ENCODE measurements around the gene C1QTNF12. TPM values are rescaled to one million over a fixed set of nuclear protein-coding genes. Genes with fewer than 3 reads are reported as not detected.
"Not testable (repeated sequence)": the region's sequence is repeated elsewhere in the genome, so short reads cannot be mapped to it uniquely, and the experiment has no call there.

Gene C1QTNF12
- total RNA-seq, 2 experiments from 2014 or later: 1.8 to 6.1 TPM

GRCh38 chr1:1253972-1254666, 7.6 kb upstream of the C1QTNF12 start:
- H3K79me2 ChIP-seq (ENCODE audit: insufficient read depth, low read depth, low read length): no peaks in the 10 kb centered on the region
- POLR2A ChIA-PET: interaction anchor here (0.6 kb wide), 1 partner anchor 128 kb away, joined by 4 read pairs; no protein-coding TSS in a partner anchor
- CTCF ChIA-PET (ENCODE audit: unreplicated experiment): no interaction called here
- H3K9me2 ChIP-seq (ENCODE audit: insufficient read depth, low read length): no peaks in the 10 kb centered on the region
- H4K20me1 ChIP-seq (ENCODE audit: insufficient read depth, low read length): no peaks in the 10 kb centered on the region
- no peak overlapping the region for H3K4me3 ChIP-seq (ENCODE audit: low read depth, low read length, poor library complexity, severe bottlenecking)
- DNase-seq (ENCODE audit: low spot score): no peak
- H3K9me3 ChIP-seq (ENCODE audit: low read length): no peaks in the 10 kb centered on the region
- peaks cover 9% of the 10 kb centered on the region for H3K4me1 ChIP-seq (ENCODE audit: insufficient read depth, low read length, poor library complexity, severe bottlenecking)
- H3K36me3 ChIP-seq (ENCODE audit: insufficient read depth, low read length): peaks cover 62% of the 10 kb centered on the region
- H3K4me2 ChIP-seq (ENCODE audit: low read length): no peak overlapping the region
- no peak overlapping the region for H2AFZ ChIP-seq (ENCODE audit: low read length)
- intact Hi-C loops (cut with micrococcal nuclease; ENCODE audit: unreplicated experiment): no loop called here
- no peak for TF ChIP-seq EZH2phosphoT487 (IDR thresholded peaks at IDR 0.05; ENCODE audit: borderline replicate concordance, low read depth, low read length)
- TF ChIP-seq, protein P1, sequence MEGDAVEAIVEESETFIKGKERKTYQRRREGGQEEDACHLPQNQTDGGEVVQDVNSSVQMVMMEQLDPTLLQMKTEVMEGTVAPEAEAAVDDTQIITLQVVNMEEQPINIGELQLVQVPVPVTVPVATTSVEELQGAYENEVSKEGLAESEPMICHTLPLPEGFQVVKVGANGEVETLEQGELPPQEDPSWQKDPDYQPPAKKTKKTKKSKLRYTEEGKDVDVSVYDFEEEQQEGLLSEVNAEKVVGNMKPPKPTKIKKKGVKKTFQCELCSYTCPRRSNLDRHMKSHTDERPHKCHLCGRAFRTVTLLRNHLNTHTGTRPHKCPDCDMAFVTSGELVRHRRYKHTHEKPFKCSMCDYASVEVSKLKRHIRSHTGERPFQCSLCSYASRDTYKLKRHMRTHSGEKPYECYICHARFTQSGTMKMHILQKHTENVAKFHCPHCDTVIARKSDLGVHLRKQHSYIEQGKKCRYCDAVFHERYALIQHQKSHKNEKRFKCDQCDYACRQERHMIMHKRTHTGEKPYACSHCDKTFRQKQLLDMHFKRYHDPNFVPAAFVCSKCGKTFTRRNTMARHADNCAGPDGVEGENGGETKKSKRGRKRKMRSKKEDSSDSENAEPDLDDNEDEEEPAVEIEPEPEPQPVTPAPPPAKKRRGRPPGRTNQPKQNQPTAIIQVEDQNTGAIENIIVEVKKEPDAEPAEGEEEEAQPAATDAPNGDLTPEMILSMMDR (conservative IDR thresholded peaks at IDR 0.05; ENCODE audit: low read length): no peak
- no TSS peak for BruUV-seq (replicated peaks)
- H3K27ac ChIP-seq (ENCODE audit: low read depth, low read length, poor library complexity, severe bottlenecking): no peak overlapping the region

GRCh38 chr1:1253314-1253713, 6.8 kb upstream of the C1QTNF12 start:
- CTCF ChIA-PET (ENCODE audit: unreplicated experiment): no interaction called here
- Histone ChIP-seq H3K79me2 (ENCODE audit: insufficient read depth, low read depth, low read length) (no peaks in the 10 kb centered on the region), H3K36me3 (ENCODE audit: insufficient read depth, low read length) (peaks cover 56% of the 10 kb centered on the region), H3K27ac (ENCODE audit: low read depth, low read length, poor library complexity, severe bottlenecking) (no peak overlapping the region), H3K4me3 (ENCODE audit: low read depth, low read length, poor library complexity, severe bottlenecking) (no peak overlapping the region), H3K4me1 (ENCODE audit: insufficient read depth, low read length, poor library complexity, severe bottlenecking) (peaks cover 9% of the 10 kb centered on the region), H3K9me3 (ENCODE audit: low read length) (no peaks in the 10 kb centered on the region), H3K4me2 (ENCODE audit: low read length) (no peak overlapping the region), H3K9me2 (ENCODE audit: insufficient read depth, low read length) (no peaks in the 10 kb centered on the region), H4K20me1 (ENCODE audit: insufficient read depth, low read length) (no peaks in the 10 kb centered on the region), H2AFZ (ENCODE audit: low read length) (no peak overlapping the region)
- no TSS peak for BruUV-seq (replicated peaks)
- intact Hi-C loops (cut with micrococcal nuclease; ENCODE audit: unreplicated experiment): no loop called here
- TF ChIP-seq, protein P1 (conservative IDR thresholded peaks at IDR 0.05; ENCODE audit: low read length): no peak
- TF ChIP-seq EZH2phosphoT487 (IDR thresholded peaks at IDR 0.05; ENCODE audit: borderline replicate concordance, low read depth, low read length): no peak
- POLR2A ChIA-PET: no interaction called here
- DNase-seq (ENCODE audit: low spot score): no peak

GRCh38 chr1:1250786-1251284, 4.3 kb upstream of the C1QTNF12 start:
- Histone ChIP-seq H3K9me2 (ENCODE audit: insufficient read depth, low read length) (no peaks in the 10 kb centered on the region), H2AFZ (ENCODE audit: low read length) (no peak overlapping the region), H3K36me3 (ENCODE audit: insufficient read depth, low read length) (peaks cover 36% of the 10 kb centered on the region), H3K4me2 (ENCODE audit: low read length) (peak overlapping the region; percentile 20; the same call in 1 of the 2 replicates), H3K79me2 (ENCODE audit: insufficient read depth, low read depth, low read length) (no peaks in the 10 kb centered on the region), H3K9me3 (ENCODE audit: low read length) (no peaks in the 10 kb centered on the region), H3K27ac (ENCODE audit: low read depth, low read length, poor library complexity, severe bottlenecking) (no peak overlapping the region), H4K20me1 (ENCODE audit: insufficient read depth, low read length) (no peaks in the 10 kb centered on the region), H3K4me3 (ENCODE audit: low read depth, low read length, poor library complexity, severe bottlenecking) (no peak overlapping the region), H3K4me1 (ENCODE audit: insufficient read depth, low read length, poor library complexity, severe bottlenecking) (peaks cover 9% of the 10 kb centered on the region)
- DNase-seq (ENCODE audit: low spot score): peak; percentile 55
- TF ChIP-seq, protein P1 (conservative IDR thresholded peaks at IDR 0.05; ENCODE audit: low read length): no peak
- no peak for TF ChIP-seq EZH2phosphoT487 (IDR thresholded peaks at IDR 0.05; ENCODE audit: borderline replicate concordance, low read depth, low read length)
- ChIA-PET CTCF (ENCODE audit: unreplicated experiment) (interaction anchor here (0.6 kb wide), 1 partner anchor 171 kb away, joined by 3 read pairs; no protein-coding TSS in a partner anchor), POLR2A (no interaction called here)
- intact Hi-C loops (cut with micrococcal nuclease; ENCODE audit: unreplicated experiment): no loop called here
- no TSS peak for BruUV-seq (replicated peaks)

DNA sequence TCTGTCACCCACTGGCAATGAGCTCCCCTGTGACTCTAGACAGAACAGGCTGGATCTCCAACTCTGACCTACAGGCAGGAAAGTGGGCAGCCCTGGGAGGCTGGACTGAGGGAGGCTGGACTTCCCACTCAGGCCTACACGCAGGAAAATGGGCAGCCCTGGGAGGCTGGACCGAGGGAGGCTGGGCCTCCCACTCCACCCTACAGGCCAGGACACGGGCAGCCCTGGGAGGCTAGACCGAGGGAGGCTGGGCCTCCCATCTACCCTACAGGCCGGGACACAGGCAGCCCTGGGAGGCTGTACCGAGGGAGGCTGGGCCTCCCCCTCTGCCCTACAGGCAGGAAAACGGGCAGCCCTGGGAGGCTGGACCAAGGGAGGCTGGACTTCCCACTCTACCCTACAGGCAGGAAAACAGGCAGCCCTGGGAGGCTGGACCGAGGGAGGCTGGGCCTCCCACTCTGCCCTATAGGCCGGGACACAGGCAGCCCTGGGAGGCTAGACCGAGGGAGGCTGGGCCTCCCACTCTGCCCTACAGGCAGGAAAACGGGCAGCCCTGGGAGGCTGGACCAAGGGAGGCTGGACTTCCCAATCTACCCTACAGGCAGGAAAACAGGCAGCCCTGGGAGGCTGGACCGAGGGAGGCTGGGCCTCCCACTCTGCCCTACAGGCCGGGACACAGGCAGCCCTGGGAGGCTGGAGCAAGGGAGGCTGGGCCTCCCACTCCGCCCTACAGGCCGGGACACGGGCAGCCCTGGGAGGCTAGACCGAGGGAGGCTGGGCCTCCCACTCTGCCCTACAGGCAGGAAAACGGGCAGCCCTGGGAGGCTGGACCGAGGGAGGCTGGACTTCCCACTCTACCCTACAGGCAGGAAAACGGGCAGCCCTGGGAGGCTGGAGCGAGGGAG, 1.7 kb upstream of the C1QTNF12 start:
- H3K4me2 ChIP-seq (ENCODE audit: low read length); H4K20me1 ChIP-seq (ENCODE audit: insufficient read depth, low read length); H3K9me2 ChIP-seq (ENCODE audit: insufficient read depth, low read length); H3K27ac ChIP-seq (ENCODE audit: low read depth, low read length, poor library complexity, severe bottlenecking); H3K4me1 ChIP-seq (ENCODE audit: insufficient read depth, low read length, poor library complexity, severe bottlenecking); POLR2A ChIA-PET; intact Hi-C loops (cut with micrococcal nuclease; ENCODE audit: unreplicated experiment); CTCF ChIA-PET (ENCODE audit: unreplicated experiment); H3K4me3 ChIP-seq (ENCODE audit: low read depth, low read length, poor library complexity, severe bottlenecking); H3K9me3 ChIP-seq (ENCODE audit: low read length); H3K79me2 ChIP-seq (ENCODE audit: insufficient read depth, low read depth, low read length); DNase-seq (ENCODE audit: low spot score); H2AFZ ChIP-seq (ENCODE audit: low read length); BruUV-seq (replicated peaks): not testable (repeated sequence)
- peaks cover 11% of the 10 kb centered on the region; the same call in 1 of the 2 replicates for H3K36me3 ChIP-seq (ENCODE audit: insufficient read depth, low read length)

All from OCI-LY7 (cell line).